Upper lobe of left lung (tissue), 4 donors: ENCODE results near the gene TSHZ2.

Experiments
- POLR2A ChIP-seq, 4 donors: fragments of 450-650 bp; IDR thresholded peaks; one replicate each; pipeline ENCODE4 v1.5.1; 2016 to 2017; ENCODE audit warnings: antibody characterized with exemption in 4 of 4, mild to moderate bottlenecking in 2 of 4
- TF ChIP-seq, protein P1 (sequence below), 6 experiments: fragments of 450-650 bp in 4 of 6; fragments of 200-600 bp in 2 of 6; sonication (generic) in 2 of 6; IDR thresholded peaks; one replicate each; pipeline ENCODE4 v1.5.1; 2016 to 2019; ENCODE audit warnings: antibody characterized with exemption in 6 of 6

DNA sequence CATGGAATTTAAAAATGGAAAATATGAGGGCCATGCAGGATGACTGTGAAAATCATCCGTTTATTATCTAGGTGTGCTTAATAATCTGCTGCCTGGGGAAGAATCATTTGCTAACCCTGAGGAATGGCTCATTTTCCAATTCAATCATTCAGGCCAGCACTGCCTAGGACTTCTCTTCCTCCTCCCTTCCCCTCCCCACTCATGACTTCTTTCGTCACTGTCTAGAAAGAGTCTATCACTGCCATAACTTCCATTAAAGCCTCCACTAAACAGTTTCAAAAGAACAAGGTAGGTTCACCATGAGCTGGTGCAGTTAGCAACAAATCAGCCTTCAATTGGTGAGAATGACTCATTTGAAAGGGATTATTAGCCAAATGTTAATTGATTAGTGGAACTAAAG is 43.9 kb downstream of the TSHZ2 start:
- TF ChIP-seq, protein P1, sequence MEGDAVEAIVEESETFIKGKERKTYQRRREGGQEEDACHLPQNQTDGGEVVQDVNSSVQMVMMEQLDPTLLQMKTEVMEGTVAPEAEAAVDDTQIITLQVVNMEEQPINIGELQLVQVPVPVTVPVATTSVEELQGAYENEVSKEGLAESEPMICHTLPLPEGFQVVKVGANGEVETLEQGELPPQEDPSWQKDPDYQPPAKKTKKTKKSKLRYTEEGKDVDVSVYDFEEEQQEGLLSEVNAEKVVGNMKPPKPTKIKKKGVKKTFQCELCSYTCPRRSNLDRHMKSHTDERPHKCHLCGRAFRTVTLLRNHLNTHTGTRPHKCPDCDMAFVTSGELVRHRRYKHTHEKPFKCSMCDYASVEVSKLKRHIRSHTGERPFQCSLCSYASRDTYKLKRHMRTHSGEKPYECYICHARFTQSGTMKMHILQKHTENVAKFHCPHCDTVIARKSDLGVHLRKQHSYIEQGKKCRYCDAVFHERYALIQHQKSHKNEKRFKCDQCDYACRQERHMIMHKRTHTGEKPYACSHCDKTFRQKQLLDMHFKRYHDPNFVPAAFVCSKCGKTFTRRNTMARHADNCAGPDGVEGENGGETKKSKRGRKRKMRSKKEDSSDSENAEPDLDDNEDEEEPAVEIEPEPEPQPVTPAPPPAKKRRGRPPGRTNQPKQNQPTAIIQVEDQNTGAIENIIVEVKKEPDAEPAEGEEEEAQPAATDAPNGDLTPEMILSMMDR (IDR thresholded peaks at IDR 0.05), result no peak
- no peak for TF ChIP-seq POLR2A (IDR thresholded peaks at IDR 0.05)
